ENCODE data around the gene LRRC10B. TPM values are rescaled to one million over a fixed set of nuclear protein-coding genes. Genes with fewer than 3 reads are reported as not detected.

Gene LRRC10B
- total RNA-seq, 2 experiments from 2014 or later: not detected

DNA sequence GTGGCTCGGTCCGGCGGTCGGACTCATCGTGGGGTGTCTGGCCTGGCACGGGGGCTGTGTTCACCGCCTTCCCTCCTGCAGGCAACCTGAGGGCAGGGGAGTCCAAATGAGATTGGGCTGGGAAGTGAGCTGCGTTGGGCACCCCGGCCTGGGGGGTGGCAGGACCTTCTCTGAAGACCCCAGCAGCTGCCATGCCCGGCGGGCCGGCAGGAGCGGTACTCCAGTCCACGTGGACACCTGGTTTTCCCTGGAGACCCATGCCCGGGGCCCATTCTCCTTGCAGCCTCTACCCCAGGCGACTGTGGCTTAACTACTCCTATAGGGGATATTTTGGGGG is 24.5 kb downstream of the LRRC10B start:
- Mint-ChIP-seq H3K27ac (no peak overlapping the region), H3K27me3 (peaks cover 10% of the 10 kb centered on the region), H3K4me3 (no peak overlapping the region), H3K36me3 (ENCODE audit: low read depth) (no peaks in the 10 kb centered on the region), H3K9me3 (no peaks in the 10 kb centered on the region), H3K4me1 (ENCODE audit: low read depth) (no peaks in the 10 kb centered on the region)
- ATAC-seq: no peak
- no peak for DNase-seq
- ChIA-PET POLR2A (no interaction called here), CTCF (interaction anchor here (1.0 to 8.5 kb wide), 10 partner anchors 11 to 142 kb away, joined by 3 to 87 read pairs (median 6); no protein-coding TSS in a partner anchor)
- intact Hi-C loops (cut with micrococcal nuclease): loop anchor here (10.0 kb wide), 1 partner anchor 102 kb away; no protein-coding TSS in a partner anchor
- TF ChIP-seq, protein P1, sequence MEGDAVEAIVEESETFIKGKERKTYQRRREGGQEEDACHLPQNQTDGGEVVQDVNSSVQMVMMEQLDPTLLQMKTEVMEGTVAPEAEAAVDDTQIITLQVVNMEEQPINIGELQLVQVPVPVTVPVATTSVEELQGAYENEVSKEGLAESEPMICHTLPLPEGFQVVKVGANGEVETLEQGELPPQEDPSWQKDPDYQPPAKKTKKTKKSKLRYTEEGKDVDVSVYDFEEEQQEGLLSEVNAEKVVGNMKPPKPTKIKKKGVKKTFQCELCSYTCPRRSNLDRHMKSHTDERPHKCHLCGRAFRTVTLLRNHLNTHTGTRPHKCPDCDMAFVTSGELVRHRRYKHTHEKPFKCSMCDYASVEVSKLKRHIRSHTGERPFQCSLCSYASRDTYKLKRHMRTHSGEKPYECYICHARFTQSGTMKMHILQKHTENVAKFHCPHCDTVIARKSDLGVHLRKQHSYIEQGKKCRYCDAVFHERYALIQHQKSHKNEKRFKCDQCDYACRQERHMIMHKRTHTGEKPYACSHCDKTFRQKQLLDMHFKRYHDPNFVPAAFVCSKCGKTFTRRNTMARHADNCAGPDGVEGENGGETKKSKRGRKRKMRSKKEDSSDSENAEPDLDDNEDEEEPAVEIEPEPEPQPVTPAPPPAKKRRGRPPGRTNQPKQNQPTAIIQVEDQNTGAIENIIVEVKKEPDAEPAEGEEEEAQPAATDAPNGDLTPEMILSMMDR (IDR thresholded peaks at IDR 0.05): no peak

- TF ChIP-seq, protein P1 (IDR thresholded peaks at IDR 0.05): no peak
- POLR2A ChIA-PET: no interaction called here
- intact Hi-C loops (cut with micrococcal nuclease): loop anchor here (10.0 kb wide), 1 partner anchor 101 kb away; no protein-coding TSS in a partner anchor
- H3K4me1 Mint-ChIP-seq (ENCODE audit: low read depth): no peaks in the 10 kb centered on the region
- no peak overlapping the region for H3K27ac Mint-ChIP-seq
- CTCF ChIA-PET: interaction anchor here (1.0 to 2.7 kb wide), 5 partner anchors 11 to 105 kb away, joined by 4 to 11 read pairs (median 5); no protein-coding TSS in a partner anchor
- no peaks in the 10 kb centered on the region for H3K9me3 Mint-ChIP-seq
- ATAC-seq: no peak
- no peaks in the 10 kb centered on the region for H3K36me3 Mint-ChIP-seq (ENCODE audit: low read depth)
- peaks cover 12% of the 10 kb centered on the region for H3K27me3 Mint-ChIP-seq
- H3K4me3 Mint-ChIP-seq: no peak overlapping the region
- no peak for DNase-seq
Measured at GRCh38 chr11:61533401-61533800, 24.9 kb downstream of the LRRC10B start.

DNA sequence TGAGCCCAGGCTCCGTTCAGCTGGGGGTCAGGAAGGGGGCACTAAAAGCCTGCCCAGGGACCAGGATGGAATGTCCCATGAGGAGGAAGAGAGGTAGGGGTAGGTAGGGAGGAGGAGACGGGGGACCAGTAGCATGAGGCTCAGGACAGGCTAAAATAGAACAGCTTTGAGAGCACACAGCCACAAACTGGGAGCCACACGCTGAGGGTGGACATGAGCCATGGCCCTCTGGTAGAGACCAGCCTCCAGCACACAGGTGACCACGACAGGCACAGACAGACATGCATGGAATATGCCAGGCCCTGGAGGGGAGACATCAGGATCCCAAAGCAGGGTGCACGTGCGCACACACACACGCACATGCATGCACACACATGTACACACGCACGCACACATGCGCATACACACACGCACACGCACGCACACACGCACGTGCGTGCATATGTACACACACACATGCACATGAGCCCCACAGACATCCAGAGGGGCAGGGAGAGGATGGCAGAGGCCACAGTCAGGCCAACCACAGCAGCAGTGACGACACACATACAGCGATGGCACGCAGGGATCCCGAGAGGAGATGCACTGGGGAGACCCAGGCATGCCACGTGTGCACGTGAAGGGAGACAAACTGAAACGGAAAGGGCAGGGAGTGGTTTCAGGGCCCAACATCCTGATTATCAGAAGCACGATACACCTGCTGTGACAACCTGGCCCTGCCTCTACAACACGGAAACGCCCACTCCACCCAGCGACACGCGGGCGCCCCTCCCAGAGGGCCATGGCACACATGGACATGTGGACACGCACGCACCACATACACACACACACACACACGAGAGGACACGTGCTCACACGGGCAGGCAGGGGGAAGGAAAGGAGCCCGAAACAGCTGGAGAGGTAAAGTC is 25.7 kb downstream of the LRRC10B start:
- peaks cover 10% of the 10 kb centered on the region for H3K27me3 Mint-ChIP-seq
- no peak overlapping the region for H3K27ac Mint-ChIP-seq
- H3K4me3 Mint-ChIP-seq: no peak overlapping the region
- intact Hi-C loops (cut with micrococcal nuclease): loop anchor here (10.0 kb wide), 1 partner anchor 101 kb away; no protein-coding TSS in a partner anchor
- ATAC-seq: no peak
- H3K36me3 Mint-ChIP-seq (ENCODE audit: low read depth): no peaks in the 10 kb centered on the region
- CTCF ChIA-PET: interaction anchor here (1.4 to 2.7 kb wide), 3 partner anchors 17 to 105 kb away, joined by 4 to 11 read pairs (median 11); no protein-coding TSS in a partner anchor
- DNase-seq: no peak
- no peaks in the 10 kb centered on the region for H3K9me3 Mint-ChIP-seq
- POLR2A ChIA-PET: no interaction called here
- H3K4me1 Mint-ChIP-seq (ENCODE audit: low read depth): no peaks in the 10 kb centered on the region
- TF ChIP-seq, protein P1 (IDR thresholded peaks at IDR 0.05): no peak

- H3K27me3 Mint-ChIP-seq: peaks cover 13% of the 10 kb centered on the region
- no peak overlapping the region for H3K27ac Mint-ChIP-seq
- POLR2A ChIA-PET: no interaction called here
- ATAC-seq (no peak), DNase-seq (no peak)
- TF ChIP-seq, protein P1 (IDR thresholded peaks at IDR 0.05): no peak
- intact Hi-C loops (cut with micrococcal nuclease): loop anchor here (10.0 kb wide), 1 partner anchor 100 kb away; no protein-coding TSS in a partner anchor
- no peaks in the 10 kb centered on the region for H3K4me1 Mint-ChIP-seq (ENCODE audit: low read depth)
- H3K9me3 Mint-ChIP-seq: no peaks in the 10 kb centered on the region
- H3K36me3 Mint-ChIP-seq (ENCODE audit: low read depth): no peaks in the 10 kb centered on the region
- H3K4me3 Mint-ChIP-seq: no peak overlapping the region
- CTCF ChIA-PET: no interaction called here
Measured at GRCh38 chr11:61534933-61535839, 26.6 kb downstream of the LRRC10B start.

Data from activated CD8-positive, alpha-beta T cell treated with anti-CD3 and anti-CD28 coated beads for 36 hours (primary cell).